Panc1 (cell line): ENCODE measurements around the gene SMTNL2.

Experiments used
- CTCF ChIP-seq: fragments of 450-650 bp; IDR thresholded peaks from 2 replicates; pipeline ENCODE4 v1.5.1; 2017; ENCODE audit warnings: mild to moderate bottlenecking
- SIN3A ChIP-seq: IDR thresholded peaks from 2 replicates; pipeline ENCODE4 v1.6.1; 2012; ENCODE audit warnings: low read depth, mild to moderate bottlenecking, low read length, moderate library complexity, borderline replicate concordance; ENCODE audit not compliant: insufficient read depth
- TF ChIP-seq, protein P1 (sequence below), 2 experiments: IDR thresholded peaks; 2 replicates each; pipeline ENCODE4 v1.6.1; 2011 to 2012; ENCODE audit warnings: low read depth in 2 of 2, control low read depth in 1 of 2, low read length in 1 of 2, mild to moderate bottlenecking in 1 of 2, moderate library complexity in 1 of 2; ENCODE audit not compliant: insufficient read depth in 1 of 2

DNA sequence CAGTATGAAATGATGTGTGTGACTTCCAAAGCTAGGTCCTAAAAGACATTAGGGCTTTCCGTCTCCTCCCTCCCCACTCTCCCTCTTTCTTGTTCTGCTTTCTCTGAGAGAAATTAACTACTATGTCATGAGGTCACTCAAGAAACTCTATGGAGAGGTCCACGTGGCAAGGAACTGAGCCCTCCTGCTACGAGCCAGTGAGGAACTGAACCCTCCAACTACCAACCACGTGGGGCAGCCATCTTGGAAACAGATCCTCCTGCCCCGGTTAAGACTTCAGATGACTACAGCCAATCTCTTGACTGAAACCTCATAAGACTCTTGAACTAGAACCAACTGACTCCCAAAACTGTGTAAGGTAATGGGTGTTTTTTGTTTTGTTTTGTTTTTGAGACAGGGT, 61.3 kb downstream of the SMTNL2 start:
- TF ChIP-seq SIN3A (no peak), CTCF (no peak)
- TF ChIP-seq, protein P1, sequence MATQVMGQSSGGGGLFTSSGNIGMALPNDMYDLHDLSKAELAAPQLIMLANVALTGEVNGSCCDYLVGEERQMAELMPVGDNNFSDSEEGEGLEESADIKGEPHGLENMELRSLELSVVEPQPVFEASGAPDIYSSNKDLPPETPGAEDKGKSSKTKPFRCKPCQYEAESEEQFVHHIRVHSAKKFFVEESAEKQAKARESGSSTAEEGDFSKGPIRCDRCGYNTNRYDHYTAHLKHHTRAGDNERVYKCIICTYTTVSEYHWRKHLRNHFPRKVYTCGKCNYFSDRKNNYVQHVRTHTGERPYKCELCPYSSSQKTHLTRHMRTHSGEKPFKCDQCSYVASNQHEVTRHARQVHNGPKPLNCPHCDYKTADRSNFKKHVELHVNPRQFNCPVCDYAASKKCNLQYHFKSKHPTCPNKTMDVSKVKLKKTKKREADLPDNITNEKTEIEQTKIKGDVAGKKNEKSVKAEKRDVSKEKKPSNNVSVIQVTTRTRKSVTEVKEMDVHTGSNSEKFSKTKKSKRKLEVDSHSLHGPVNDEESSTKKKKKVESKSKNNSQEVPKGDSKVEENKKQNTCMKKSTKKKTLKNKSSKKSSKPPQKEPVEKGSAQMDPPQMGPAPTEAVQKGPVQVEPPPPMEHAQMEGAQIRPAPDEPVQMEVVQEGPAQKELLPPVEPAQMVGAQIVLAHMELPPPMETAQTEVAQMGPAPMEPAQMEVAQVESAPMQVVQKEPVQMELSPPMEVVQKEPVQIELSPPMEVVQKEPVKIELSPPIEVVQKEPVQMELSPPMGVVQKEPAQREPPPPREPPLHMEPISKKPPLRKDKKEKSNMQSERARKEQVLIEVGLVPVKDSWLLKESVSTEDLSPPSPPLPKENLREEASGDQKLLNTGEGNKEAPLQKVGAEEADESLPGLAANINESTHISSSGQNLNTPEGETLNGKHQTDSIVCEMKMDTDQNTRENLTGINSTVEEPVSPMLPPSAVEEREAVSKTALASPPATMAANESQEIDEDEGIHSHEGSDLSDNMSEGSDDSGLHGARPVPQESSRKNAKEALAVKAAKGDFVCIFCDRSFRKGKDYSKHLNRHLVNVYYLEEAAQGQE (IDR thresholded peaks at IDR 0.05; ENCODE audit: insufficient read depth in 1 of 2, low read depth in 2 of 2, low read length in 1 of 2), result no peak
